Measurements from ENCODE around the gene GAL3ST2. TPM values are rescaled to one million over a fixed set of nuclear protein-coding genes. Genes with fewer than 3 reads are reported as not detected.
"Not testable (repeated sequence)": the region's sequence is repeated elsewhere in the genome, so short reads cannot be mapped to it uniquely, and the experiment has no call there.

The GAL3ST2 gene
- total RNA-seq, 1 donor from 2014 or later, result not detected

GRCh38 chr2:241736111-241736510 is 40.5 kb upstream of the GAL3ST2 start:
- Histone ChIP-seq H3K4me1 (ENCODE audit: control insufficient read depth in 3 of 3, insufficient read depth in 3 of 3, low read length in 3 of 3) (peaks cover 4 to 20% (median 13%) of the 10 kb centered on the region in 3 donors), H3K9me3 (ENCODE audit: control insufficient read depth in 3 of 3, low read length in 3 of 3) (no peaks in the 10 kb centered on the region), H3K36me3 (ENCODE audit: control insufficient read depth in 3 of 3, insufficient read depth in 3 of 3, low read length in 3 of 3) (peaks cover under 1 to 14% (median 7%) of the 10 kb centered on the region in 3 donors), H3K9ac (ENCODE audit: low read depth in 1 of 3, low read length in 3 of 3) (no peak overlapping the region), H3K27me3 (ENCODE audit: control insufficient read depth in 3 of 3, insufficient read depth in 3 of 3, low read length in 3 of 3) (no peaks in the 10 kb centered on the region), H3K27ac (ENCODE audit: low read depth, low read length) (no peak overlapping the region), H3K4me3 (ENCODE audit: low read length in 3 of 3) (no peak overlapping the region)

GRCh38 chr2:241738040-241738686 is 38.5 kb upstream of the GAL3ST2 start:
- Histone ChIP-seq H3K4me3 (ENCODE audit: low read length in 3 of 3) (no peak overlapping the region), H3K36me3 (ENCODE audit: control insufficient read depth in 3 of 3, insufficient read depth in 3 of 3, low read length in 3 of 3) (peaks cover 6 to 17% (median 7%) of the 10 kb centered on the region in 3 donors), H3K9ac (ENCODE audit: low read depth in 1 of 3, low read length in 3 of 3) (peak overlapping the region in 1 of 3 donors; percentile 8), H3K9me3 (ENCODE audit: control insufficient read depth in 3 of 3, low read length in 3 of 3) (no peaks in the 10 kb centered on the region), H3K27ac (ENCODE audit: low read depth, low read length) (no peak overlapping the region), H3K27me3 (ENCODE audit: control insufficient read depth in 3 of 3, insufficient read depth in 3 of 3, low read length in 3 of 3) (no peaks in the 10 kb centered on the region), H3K4me1 (ENCODE audit: control insufficient read depth in 3 of 3, insufficient read depth in 3 of 3, low read length in 3 of 3) (peaks cover 4 to 20% (median 13%) of the 10 kb centered on the region in 3 donors)

DNA sequence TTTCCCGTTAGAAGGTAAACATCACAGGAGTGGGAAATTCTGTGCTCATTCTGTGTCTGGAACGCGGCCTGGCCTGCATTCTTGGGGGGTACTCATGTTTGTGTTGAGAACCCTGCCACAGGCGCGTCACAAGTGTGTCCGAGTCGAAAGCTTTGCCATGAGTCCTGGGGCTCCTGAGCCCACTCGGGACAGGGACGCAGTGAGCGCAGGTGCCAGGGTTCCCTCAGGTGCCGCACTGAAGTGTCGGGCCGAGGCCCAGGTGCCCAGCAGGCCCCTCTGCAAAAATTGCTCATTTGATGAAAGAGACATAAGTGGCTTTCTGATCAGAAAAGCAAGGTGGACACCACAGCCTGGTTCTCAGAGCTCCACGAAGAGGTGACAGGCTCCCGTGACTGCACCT is 37.4 kb upstream of the GAL3ST2 start:
- H3K27ac ChIP-seq (ENCODE audit: low read depth, low read length), result no peak overlapping the region
- H3K36me3 ChIP-seq (ENCODE audit: control insufficient read depth in 3 of 3, insufficient read depth in 3 of 3, low read length in 3 of 3), result peaks cover 12 to 24% (median 16%) of the 10 kb centered on the region in 3 donors
- H3K27me3 ChIP-seq (ENCODE audit: control insufficient read depth in 3 of 3, insufficient read depth in 3 of 3, low read length in 3 of 3), result no peaks in the 10 kb centered on the region

GRCh38 chr2:241739651-241740050 is 37.0 kb upstream of the GAL3ST2 start:
- no peak overlapping the region for H3K27ac ChIP-seq (ENCODE audit: low read depth, low read length)
- no peak overlapping the region for H3K4me3 ChIP-seq (ENCODE audit: low read length in 3 of 3)
- peaks cover 0 to 16% (median 8%) of the 10 kb centered on the region in 3 donors for H3K4me1 ChIP-seq (ENCODE audit: control insufficient read depth in 3 of 3, insufficient read depth in 3 of 3, low read length in 3 of 3)
- no peaks in the 10 kb centered on the region for H3K27me3 ChIP-seq (ENCODE audit: control insufficient read depth in 3 of 3, insufficient read depth in 3 of 3, low read length in 3 of 3)
- no peak overlapping the region for H3K9ac ChIP-seq (ENCODE audit: low read depth in 1 of 3, low read length in 3 of 3)
- H3K9me3 ChIP-seq (ENCODE audit: control insufficient read depth in 3 of 3, low read length in 3 of 3), result no peaks in the 10 kb centered on the region
- H3K36me3 ChIP-seq (ENCODE audit: control insufficient read depth in 3 of 3, insufficient read depth in 3 of 3, low read length in 3 of 3), result peaks cover 17 to 29% (median 21%) of the 10 kb centered on the region in 3 donors

More for the DNA sequence above, 37.4 kb upstream of the GAL3ST2 start:
- H3K4me1 ChIP-seq (ENCODE audit: control insufficient read depth in 3 of 3, insufficient read depth in 3 of 3, low read length in 3 of 3), result peaks cover 0 to 16% (median 9%) of the 10 kb centered on the region in 3 donors
- H3K9me3 ChIP-seq (ENCODE audit: control insufficient read depth in 3 of 3, low read length in 3 of 3), result no peaks in the 10 kb centered on the region
- no peak overlapping the region for H3K4me3 ChIP-seq (ENCODE audit: low read length in 3 of 3)
- no peak overlapping the region for H3K9ac ChIP-seq (ENCODE audit: low read depth in 1 of 3, low read length in 3 of 3)

DNA sequence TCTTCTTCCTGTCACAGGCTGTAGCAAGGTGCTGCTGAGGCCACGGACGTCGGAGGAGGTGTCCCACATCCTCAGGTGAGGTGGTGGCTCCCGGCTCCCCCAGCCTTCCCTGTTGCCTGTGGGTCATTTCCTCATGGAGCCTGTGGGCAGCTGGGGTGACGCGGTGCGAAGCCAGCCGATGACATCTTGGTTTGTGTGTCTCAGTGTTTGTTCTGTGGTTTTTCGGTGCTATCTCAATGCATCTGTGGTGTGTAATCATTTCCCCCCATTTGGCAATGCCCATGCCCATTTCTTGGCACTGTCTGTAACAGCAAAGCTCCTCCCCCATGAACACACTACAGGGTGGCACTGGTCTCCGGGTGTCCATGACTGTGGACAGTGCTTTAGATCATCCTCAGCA is 35.6 kb upstream of the GAL3ST2 start:
- peaks cover 28 to 42% (median 34%) of the 10 kb centered on the region in 3 donors for H3K36me3 ChIP-seq (ENCODE audit: control insufficient read depth in 3 of 3, insufficient read depth in 3 of 3, low read length in 3 of 3)
- H3K9ac ChIP-seq (ENCODE audit: low read depth in 1 of 3, low read length in 3 of 3), result no peak overlapping the region
- H3K27me3 ChIP-seq (ENCODE audit: control insufficient read depth in 3 of 3, insufficient read depth in 3 of 3, low read length in 3 of 3), result no peaks in the 10 kb centered on the region
- H3K27ac ChIP-seq (ENCODE audit: low read depth, low read length), result no peak overlapping the region
- peaks cover 0 to 4% (median 0%) of the 10 kb centered on the region in 3 donors for H3K4me1 ChIP-seq (ENCODE audit: control insufficient read depth in 3 of 3, insufficient read depth in 3 of 3, low read length in 3 of 3)
- no peak overlapping the region for H3K4me3 ChIP-seq (ENCODE audit: low read length in 3 of 3)
- no peaks in the 10 kb centered on the region for H3K9me3 ChIP-seq (ENCODE audit: control insufficient read depth in 3 of 3, low read length in 3 of 3)

GRCh38 chr2:241742320-241742939 is 34.2 kb upstream of the GAL3ST2 start:
- Histone ChIP-seq H3K4me1 (ENCODE audit: control insufficient read depth in 3 of 3, insufficient read depth in 3 of 3, low read length in 3 of 3) (peaks cover 0 to 4% (median 0%) of the 10 kb centered on the region in 3 donors), H3K27ac (ENCODE audit: low read depth, low read length) (no peak overlapping the region), H3K36me3 (ENCODE audit: control insufficient read depth in 3 of 3, insufficient read depth in 3 of 3, low read length in 3 of 3) (peaks cover 28 to 45% (median 35%) of the 10 kb centered on the region in 3 donors), H3K9me3 (ENCODE audit: control insufficient read depth in 3 of 3, low read length in 3 of 3) (no peaks in the 10 kb centered on the region), H3K9ac (ENCODE audit: low read depth in 1 of 3, low read length in 3 of 3) (no peak overlapping the region), H3K4me3 (ENCODE audit: low read length in 3 of 3) (no peak overlapping the region), H3K27me3 (ENCODE audit: control insufficient read depth in 3 of 3, insufficient read depth in 3 of 3, low read length in 3 of 3) (no peaks in the 10 kb centered on the region)

- H3K4me3 ChIP-seq (ENCODE audit: low read length in 3 of 3); H3K27me3 ChIP-seq (ENCODE audit: control insufficient read depth in 3 of 3, insufficient read depth in 3 of 3, low read length in 3 of 3): not testable (repeated sequence)
- peaks cover 30 to 48% (median 35%) of the 10 kb centered on the region in 3 donors for H3K36me3 ChIP-seq (ENCODE audit: control insufficient read depth in 3 of 3, insufficient read depth in 3 of 3, low read length in 3 of 3)
Measured at GRCh38 chr2:241743008-241743407, 33.6 kb upstream of the GAL3ST2 start.

DNA sequence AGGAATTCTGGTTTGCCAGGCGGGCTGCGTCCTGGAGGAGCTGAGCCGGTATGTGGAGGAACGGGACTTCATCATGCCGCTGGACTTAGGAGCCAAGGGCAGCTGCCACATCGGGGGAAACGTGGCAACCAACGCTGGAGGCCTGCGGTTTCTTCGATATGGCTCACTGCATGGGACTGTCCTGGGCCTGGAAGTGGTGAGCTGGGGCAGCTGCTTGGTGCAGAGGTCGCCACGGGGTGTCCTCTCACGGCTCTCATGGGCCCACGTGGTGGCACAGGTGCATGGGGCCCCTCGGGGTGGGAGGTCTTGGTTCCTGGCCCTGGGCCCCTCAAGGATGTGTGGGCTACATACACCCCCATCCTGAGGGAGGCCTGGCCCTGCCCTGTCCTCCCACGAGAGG is 33.0 kb upstream of the GAL3ST2 start:
- Histone ChIP-seq H3K27ac (ENCODE audit: low read depth, low read length) (no peak overlapping the region), H3K4me3 (ENCODE audit: low read length in 3 of 3) (no peak overlapping the region), H3K9ac (ENCODE audit: low read depth in 1 of 3, low read length in 3 of 3) (no peak overlapping the region), H3K9me3 (ENCODE audit: control insufficient read depth in 3 of 3, low read length in 3 of 3) (no peaks in the 10 kb centered on the region), H3K4me1 (ENCODE audit: control insufficient read depth in 3 of 3, insufficient read depth in 3 of 3, low read length in 3 of 3) (peaks cover 0 to 4% (median 0%) of the 10 kb centered on the region in 3 donors), H3K27me3 (ENCODE audit: control insufficient read depth in 3 of 3, insufficient read depth in 3 of 3, low read length in 3 of 3) (no peaks in the 10 kb centered on the region), H3K36me3 (ENCODE audit: control insufficient read depth in 3 of 3, insufficient read depth in 3 of 3, low read length in 3 of 3) (peaks cover 25 to 43% (median 35%) of the 10 kb centered on the region in 3 donors)

More at GRCh38 chr2:241743008-241743407, 33.6 kb upstream of the GAL3ST2 start:
- H3K9ac ChIP-seq (ENCODE audit: low read depth in 1 of 3, low read length in 3 of 3); H3K4me1 ChIP-seq (ENCODE audit: control insufficient read depth in 3 of 3, insufficient read depth in 3 of 3, low read length in 3 of 3); H3K9me3 ChIP-seq (ENCODE audit: control insufficient read depth in 3 of 3, low read length in 3 of 3); H3K27ac ChIP-seq (ENCODE audit: low read depth, low read length): not testable (repeated sequence)

GRCh38 chr2:241744028-241744754 is 32.4 kb upstream of the GAL3ST2 start:
- Histone ChIP-seq H3K9ac (ENCODE audit: low read depth in 1 of 3, low read length in 3 of 3) (no peak overlapping the region), H3K4me3 (ENCODE audit: low read length in 3 of 3) (no peak overlapping the region), H3K9me3 (ENCODE audit: control insufficient read depth in 3 of 3, low read length in 3 of 3) (no peaks in the 10 kb centered on the region), H3K4me1 (ENCODE audit: control insufficient read depth in 3 of 3, insufficient read depth in 3 of 3, low read length in 3 of 3) (peaks cover 0 to 4% (median 0%) of the 10 kb centered on the region in 3 donors), H3K36me3 (ENCODE audit: control insufficient read depth in 3 of 3, insufficient read depth in 3 of 3, low read length in 3 of 3) (peaks cover 30 to 42% (median 41%) of the 10 kb centered on the region in 3 donors), H3K27me3 (ENCODE audit: control insufficient read depth in 3 of 3, insufficient read depth in 3 of 3, low read length in 3 of 3) (no peaks in the 10 kb centered on the region), H3K27ac (ENCODE audit: low read depth, low read length) (no peak overlapping the region)
